Nephron (organoid): ENCODE results near the gene PKIB.

Source experiments
- H3K27ac Mint-ChIP-seq, 3 experiments: 2 replicates each; pipeline ENCODE4 v1.8.0; 2020; ENCODE audit warnings: mixed read lengths in 3 of 3, mild to moderate bottlenecking in 2 of 3, moderate library complexity in 1 of 3
- H3K27me3 Mint-ChIP-seq: 2 replicates; pipeline ENCODE4 v1.8.0; 2021; ENCODE audit warnings: low read depth, mild to moderate bottlenecking, moderate library complexity, mixed read lengths
- H3K36me3 Mint-ChIP-seq: 2 replicates; pipeline ENCODE4 v1.8.0; 2020; ENCODE audit warnings: low read depth, mixed read lengths
- H3K4me1 Mint-ChIP-seq: 2 replicates; pipeline ENCODE4 v1.8.0; 2020; ENCODE audit warnings: mixed read lengths
- H3K4me3 Mint-ChIP-seq, 3 experiments: 2 replicates each; pipeline ENCODE4 v1.8.0; 2020; ENCODE audit warnings: mild to moderate bottlenecking in 3 of 3, mixed read lengths in 3 of 3, moderate library complexity in 2 of 3
- H3K9me3 Mint-ChIP-seq: 2 replicates; pipeline ENCODE4 v1.8.0; 2020; ENCODE audit warnings: mixed read lengths
- TF ChIP-seq, protein P1 (sequence below), 3 experiments: fragments of 200-600 bp; sonication (generic); IDR thresholded peaks; one replicate each; pipeline ENCODE4 v1.5.0; 2021; ENCODE audit warnings: antibody characterized with exemption in 3 of 3; ENCODE audit not compliant: unreplicated experiment in 3 of 3

The PKIB gene

DNA sequence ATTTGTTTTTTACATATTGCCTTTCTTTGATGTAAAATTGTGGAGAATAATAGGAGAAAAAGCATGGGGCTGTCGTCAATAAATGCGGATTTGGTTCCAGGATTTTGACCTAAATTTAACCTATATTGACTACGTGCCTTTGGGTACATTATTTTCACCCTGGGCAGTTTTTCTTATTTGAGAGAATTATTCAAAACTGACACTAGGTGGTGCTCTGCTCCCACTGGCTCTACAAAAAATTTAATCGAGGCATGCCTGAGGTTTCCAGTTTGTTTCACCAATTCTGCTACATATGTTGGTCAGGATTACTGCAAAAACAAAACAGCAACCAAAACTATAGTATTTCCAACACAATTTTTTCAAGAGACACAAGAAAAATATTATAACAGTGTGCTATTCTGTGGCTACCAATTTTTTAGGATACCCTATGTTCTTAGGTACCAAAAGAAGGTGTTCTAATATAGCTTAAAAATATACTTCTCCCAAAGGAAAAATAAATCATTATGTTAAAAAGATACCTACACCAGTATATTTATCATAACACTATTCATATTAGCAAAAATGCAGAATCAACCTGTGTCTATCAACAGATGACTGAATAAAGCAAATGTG is 120.7 kb downstream of the PKIB start:
- peaks cover 11% of the 10 kb centered on the region for H3K4me1 Mint-ChIP-seq
- H3K36me3 Mint-ChIP-seq = no peaks in the 10 kb centered on the region
- no peaks in the 10 kb centered on the region for H3K27me3 Mint-ChIP-seq
- no peak overlapping the region for H3K27ac Mint-ChIP-seq
- no peak overlapping the region for H3K4me3 Mint-ChIP-seq
- H3K9me3 Mint-ChIP-seq = no peaks in the 10 kb centered on the region
- TF ChIP-seq, protein P1, sequence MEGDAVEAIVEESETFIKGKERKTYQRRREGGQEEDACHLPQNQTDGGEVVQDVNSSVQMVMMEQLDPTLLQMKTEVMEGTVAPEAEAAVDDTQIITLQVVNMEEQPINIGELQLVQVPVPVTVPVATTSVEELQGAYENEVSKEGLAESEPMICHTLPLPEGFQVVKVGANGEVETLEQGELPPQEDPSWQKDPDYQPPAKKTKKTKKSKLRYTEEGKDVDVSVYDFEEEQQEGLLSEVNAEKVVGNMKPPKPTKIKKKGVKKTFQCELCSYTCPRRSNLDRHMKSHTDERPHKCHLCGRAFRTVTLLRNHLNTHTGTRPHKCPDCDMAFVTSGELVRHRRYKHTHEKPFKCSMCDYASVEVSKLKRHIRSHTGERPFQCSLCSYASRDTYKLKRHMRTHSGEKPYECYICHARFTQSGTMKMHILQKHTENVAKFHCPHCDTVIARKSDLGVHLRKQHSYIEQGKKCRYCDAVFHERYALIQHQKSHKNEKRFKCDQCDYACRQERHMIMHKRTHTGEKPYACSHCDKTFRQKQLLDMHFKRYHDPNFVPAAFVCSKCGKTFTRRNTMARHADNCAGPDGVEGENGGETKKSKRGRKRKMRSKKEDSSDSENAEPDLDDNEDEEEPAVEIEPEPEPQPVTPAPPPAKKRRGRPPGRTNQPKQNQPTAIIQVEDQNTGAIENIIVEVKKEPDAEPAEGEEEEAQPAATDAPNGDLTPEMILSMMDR (IDR thresholded peaks at IDR 0.05; ENCODE audit: unreplicated experiment in 3 of 3) = peak; percentile 79 to 87 (median 81)

GRCh38 chr6:122733259-122733658 is 123.1 kb downstream of the PKIB start:
- TF ChIP-seq, protein P1 (IDR thresholded peaks at IDR 0.05; ENCODE audit: unreplicated experiment in 3 of 3) = no peak
- no peak overlapping the region for H3K27ac Mint-ChIP-seq
- H3K36me3 Mint-ChIP-seq = no peaks in the 10 kb centered on the region
- no peaks in the 10 kb centered on the region for H3K9me3 Mint-ChIP-seq
- no peak overlapping the region for H3K4me3 Mint-ChIP-seq
- peaks cover 23% of the 10 kb centered on the region for H3K4me1 Mint-ChIP-seq
- H3K27me3 Mint-ChIP-seq = no peaks in the 10 kb centered on the region

GRCh38 chr6:122734529-122735395 is 124.6 kb downstream of the PKIB start:
- Mint-ChIP-seq H3K27ac (peak overlapping the region in 2 of 3 experiments; percentile 9 to 14), H3K4me3 (no peak overlapping the region), H3K36me3 (no peaks in the 10 kb centered on the region), H3K27me3 (no peaks in the 10 kb centered on the region), H3K9me3 (no peaks in the 10 kb centered on the region), H3K4me1 (peaks cover 23% of the 10 kb centered on the region)
- TF ChIP-seq, protein P1 (IDR thresholded peaks at IDR 0.05; ENCODE audit: unreplicated experiment in 3 of 3) = no peak

GRCh38 chr6:122735582-122735981 is 125.4 kb downstream of the PKIB start:
- Mint-ChIP-seq H3K27ac (peak overlapping the region; percentile 9 to 47 (median 14)), H3K27me3 (no peaks in the 10 kb centered on the region), H3K4me1 (peaks cover 23% of the 10 kb centered on the region), H3K36me3 (no peaks in the 10 kb centered on the region), H3K9me3 (no peaks in the 10 kb centered on the region), H3K4me3 (no peak overlapping the region)
- TF ChIP-seq, protein P1 (IDR thresholded peaks at IDR 0.05; ENCODE audit: unreplicated experiment in 3 of 3) = no peak

GRCh38 chr6:122736163-122736562 is 126.0 kb downstream of the PKIB start:
- Mint-ChIP-seq H3K9me3 (no peaks in the 10 kb centered on the region), H3K36me3 (no peaks in the 10 kb centered on the region)

More at GRCh38 chr6:122736163-122736562, 126.0 kb downstream of the PKIB start:
- peaks cover 23% of the 10 kb centered on the region for H3K4me1 Mint-ChIP-seq
- TF ChIP-seq, protein P1 (IDR thresholded peaks at IDR 0.05; ENCODE audit: unreplicated experiment in 3 of 3) = no peak
- no peaks in the 10 kb centered on the region for H3K27me3 Mint-ChIP-seq
- peak overlapping the region; percentile 14 to 64 (median 63) for H3K27ac Mint-ChIP-seq
- H3K4me3 Mint-ChIP-seq = no peak overlapping the region
